Body of pancreas (tissue), 4 donors: ENCODE results near the gene TMCC3.

Experiments
- POLR2A ChIP-seq, 3 donors: fragments of 450-650 bp; IDR thresholded peaks; one replicate each; pipeline ENCODE4 v1.6.1; 2016; ENCODE audit warnings: antibody characterized with exemption in 3 of 3, mild to moderate bottlenecking in 2 of 3
- TF ChIP-seq, protein P1 (sequence below), 7 experiments: fragments of 450-650 bp in 4 of 7; fragments of 200-600 bp in 3 of 7; sonication (generic) in 3 of 7; IDR thresholded peaks; one replicate each; pipeline ENCODE4 v1.5.1; 2016 to 2019; ENCODE audit warnings: antibody characterized with exemption in 7 of 7

DNA sequence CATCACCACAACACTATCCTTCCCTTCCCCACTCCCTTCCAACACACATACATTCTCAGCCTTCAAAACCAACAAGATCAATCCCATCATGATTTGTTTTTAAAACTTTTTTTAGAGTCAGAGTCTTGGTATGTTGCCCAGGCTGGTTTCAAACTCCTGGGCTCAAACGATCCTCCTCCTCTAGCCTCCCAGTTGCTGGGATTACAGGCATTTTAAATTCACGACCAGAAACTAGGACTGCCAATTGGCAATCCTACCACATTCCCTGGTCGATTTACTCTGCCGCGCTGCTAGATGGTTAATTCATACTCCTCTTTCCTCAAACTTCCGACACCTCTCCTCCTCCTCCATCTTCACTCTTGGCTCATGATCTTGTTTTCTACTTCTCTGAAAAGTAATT is 37.5 kb upstream of the TMCC3 start:
- TF ChIP-seq, protein P1, sequence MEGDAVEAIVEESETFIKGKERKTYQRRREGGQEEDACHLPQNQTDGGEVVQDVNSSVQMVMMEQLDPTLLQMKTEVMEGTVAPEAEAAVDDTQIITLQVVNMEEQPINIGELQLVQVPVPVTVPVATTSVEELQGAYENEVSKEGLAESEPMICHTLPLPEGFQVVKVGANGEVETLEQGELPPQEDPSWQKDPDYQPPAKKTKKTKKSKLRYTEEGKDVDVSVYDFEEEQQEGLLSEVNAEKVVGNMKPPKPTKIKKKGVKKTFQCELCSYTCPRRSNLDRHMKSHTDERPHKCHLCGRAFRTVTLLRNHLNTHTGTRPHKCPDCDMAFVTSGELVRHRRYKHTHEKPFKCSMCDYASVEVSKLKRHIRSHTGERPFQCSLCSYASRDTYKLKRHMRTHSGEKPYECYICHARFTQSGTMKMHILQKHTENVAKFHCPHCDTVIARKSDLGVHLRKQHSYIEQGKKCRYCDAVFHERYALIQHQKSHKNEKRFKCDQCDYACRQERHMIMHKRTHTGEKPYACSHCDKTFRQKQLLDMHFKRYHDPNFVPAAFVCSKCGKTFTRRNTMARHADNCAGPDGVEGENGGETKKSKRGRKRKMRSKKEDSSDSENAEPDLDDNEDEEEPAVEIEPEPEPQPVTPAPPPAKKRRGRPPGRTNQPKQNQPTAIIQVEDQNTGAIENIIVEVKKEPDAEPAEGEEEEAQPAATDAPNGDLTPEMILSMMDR (IDR thresholded peaks at IDR 0.05): no peak
- TF ChIP-seq POLR2A (IDR thresholded peaks at IDR 0.05): no peak
